GM21390 (cell line): ENCODE measurements around the gene C2CD2.

Experiments used
- ATAC-seq: cut with Tn5 transposase; IDR thresholded peaks from one replicate; pipeline ENCODE4 v1.9.1; 2021; ENCODE audit not compliant: unreplicated experiment

C2CD2 gene

GRCh38 chr21:41933313-41934079, 20.3 kb downstream of the C2CD2 start:
- ATAC-seq: no peak

GRCh38 chr21:41932576-41933312, 21.1 kb downstream of the C2CD2 start:
- no peak for ATAC-seq

GRCh38 chr21:41932191-41932575, 21.6 kb downstream of the C2CD2 start:
- ATAC-seq: no peak

- no peak for ATAC-seq
Measured at GRCh38 chr21:41931041-41931451, 22.8 kb downstream of the C2CD2 start.

- ATAC-seq: no peak
Measured at GRCh38 chr21:41929248-41929647, 24.6 kb downstream of the C2CD2 start.

GRCh38 chr21:41928621-41929220, 25.1 kb downstream of the C2CD2 start:
- ATAC-seq: no peak

GRCh38 chr21:41927727-41928409, 25.9 kb downstream of the C2CD2 start:
- no peak for ATAC-seq

GRCh38 chr21:41926807-41927171, 27.0 kb downstream of the C2CD2 start:
- ATAC-seq: no peak

GRCh38 chr21:41926117-41926806, 27.6 kb downstream of the C2CD2 start:
- peak; percentile 52 for ATAC-seq

- ATAC-seq: no peak
Measured at GRCh38 chr21:41925767-41926116, 28.1 kb downstream of the C2CD2 start.

GRCh38 chr21:41924368-41924754, 29.5 kb downstream of the C2CD2 start:
- ATAC-seq: no peak

GRCh38 chr21:41923631-41924367, 30.0 kb downstream of the C2CD2 start:
- ATAC-seq: no peak

GRCh38 chr21:41923186-41923585, 30.6 kb downstream of the C2CD2 start:
- ATAC-seq: no peak

- no peak for ATAC-seq
Measured at GRCh38 chr21:41921021-41921420, 32.8 kb downstream of the C2CD2 start.

- no peak for ATAC-seq
Measured at GRCh38 chr21:41920476-41920875, 33.3 kb downstream of the C2CD2 start.

GRCh38 chr21:41919666-41920398, 34.0 kb downstream of the C2CD2 start:
- no peak for ATAC-seq

- no peak for ATAC-seq
Measured at GRCh38 chr21:41918561-41919358, 35.1 kb downstream of the C2CD2 start.

- no peak for ATAC-seq
Measured at GRCh38 chr21:41917531-41917930, 36.3 kb downstream of the C2CD2 start.

- no peak for ATAC-seq
Measured at GRCh38 chr21:41916888-41917433, 36.9 kb downstream of the C2CD2 start.
